ENCODE measurements around the gene AGFG1. TPM values are rescaled to one million over a fixed set of nuclear protein-coding genes. Genes with fewer than 3 reads are reported as not detected.

The AGFG1 gene
- total RNA-seq, 1 experiment from 2014 or later, result 122 TPM

DNA sequence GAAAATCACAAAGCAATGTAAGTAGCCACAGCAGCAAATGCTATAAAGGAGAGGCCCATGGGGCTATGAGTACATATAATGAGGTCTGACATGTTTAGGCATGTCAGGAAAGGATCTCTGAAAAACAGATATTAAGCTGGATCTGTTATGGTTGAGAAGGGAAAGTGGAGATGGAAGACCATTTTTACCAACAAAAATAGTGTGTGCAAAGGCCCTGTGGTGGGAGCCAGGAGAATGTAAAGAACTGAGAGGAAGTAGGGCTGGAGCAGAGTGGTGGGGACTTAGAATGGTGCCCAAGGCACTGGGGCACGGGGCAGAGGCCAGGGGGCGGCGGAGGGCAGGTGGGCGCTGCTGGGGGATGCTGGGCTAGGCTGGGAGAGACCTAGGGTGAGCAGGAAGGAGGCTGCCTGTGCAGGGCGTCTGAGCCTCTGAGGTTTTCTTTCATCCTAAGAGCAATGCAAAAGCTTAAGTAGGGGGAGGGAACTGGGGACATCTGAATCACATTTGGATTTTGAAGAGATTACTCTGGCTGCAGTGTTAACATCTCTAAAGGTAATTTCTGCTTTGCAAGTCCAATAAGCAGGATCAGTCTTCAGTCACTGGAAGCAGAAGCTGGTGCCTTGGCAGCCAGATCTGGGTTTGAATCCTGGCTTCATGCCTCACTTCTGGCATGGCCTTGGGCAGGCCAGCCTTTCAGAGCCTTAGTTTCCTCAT lies 4.9 kb upstream of the AGFG1 start:
- H3K4me1 ChIP-seq (replicated peaks), result peaks cover 25% of the 10 kb centered on the region
- H3K9me3 ChIP-seq (replicated peaks), result no peaks in the 10 kb centered on the region
- H3K27ac ChIP-seq, result 0 out of 2 replicates have a peak overlapping the region, but pooled peaks have one; percentile 2
- H3K36me3 ChIP-seq, result peaks cover 2% of the 10 kb centered on the region; the same call in 1 of the 2 replicates
- no peak overlapping the region for H3K4me3 ChIP-seq
- H3K27me3 ChIP-seq (replicated peaks), result no peaks in the 10 kb centered on the region
- no peak for DNase-seq (ENCODE audit: low read depth in 1 of 2, low spot score in 2 of 2)

DNA sequence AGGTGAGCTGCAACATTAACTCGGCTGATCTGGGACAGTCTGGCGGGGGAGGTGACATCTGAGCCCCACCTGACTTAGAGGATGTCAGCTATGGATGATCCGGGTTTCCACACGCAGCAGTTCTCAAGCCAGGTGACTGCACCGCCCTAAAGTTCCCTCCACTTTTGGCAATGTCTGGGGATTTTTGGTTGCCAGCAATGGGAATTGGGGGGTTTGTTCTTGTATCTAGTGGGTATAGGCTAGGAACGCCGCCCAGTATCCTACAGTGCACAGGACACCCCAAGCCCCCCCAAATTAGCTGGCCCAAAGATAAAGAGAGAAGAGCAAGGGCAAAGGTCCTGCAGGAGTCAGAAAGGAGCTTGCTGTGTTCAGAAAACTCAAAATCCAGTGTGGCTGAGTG lies 544 bp upstream of the AGFG1 start:
- Histone ChIP-seq H3K9me3 (replicated peaks) (no peaks in the 10 kb centered on the region), H3K4me3 (peak overlapping the region; percentile 97), H3K27me3 (replicated peaks) (no peaks in the 10 kb centered on the region), H3K36me3 (peaks cover 10% of the 10 kb centered on the region), H3K27ac (no peak overlapping the region), H3K4me1 (replicated peaks) (peaks cover 21% of the 10 kb centered on the region)
- DNase-seq (ENCODE audit: low read depth in 1 of 2, low spot score in 2 of 2), result no peak

DNA sequence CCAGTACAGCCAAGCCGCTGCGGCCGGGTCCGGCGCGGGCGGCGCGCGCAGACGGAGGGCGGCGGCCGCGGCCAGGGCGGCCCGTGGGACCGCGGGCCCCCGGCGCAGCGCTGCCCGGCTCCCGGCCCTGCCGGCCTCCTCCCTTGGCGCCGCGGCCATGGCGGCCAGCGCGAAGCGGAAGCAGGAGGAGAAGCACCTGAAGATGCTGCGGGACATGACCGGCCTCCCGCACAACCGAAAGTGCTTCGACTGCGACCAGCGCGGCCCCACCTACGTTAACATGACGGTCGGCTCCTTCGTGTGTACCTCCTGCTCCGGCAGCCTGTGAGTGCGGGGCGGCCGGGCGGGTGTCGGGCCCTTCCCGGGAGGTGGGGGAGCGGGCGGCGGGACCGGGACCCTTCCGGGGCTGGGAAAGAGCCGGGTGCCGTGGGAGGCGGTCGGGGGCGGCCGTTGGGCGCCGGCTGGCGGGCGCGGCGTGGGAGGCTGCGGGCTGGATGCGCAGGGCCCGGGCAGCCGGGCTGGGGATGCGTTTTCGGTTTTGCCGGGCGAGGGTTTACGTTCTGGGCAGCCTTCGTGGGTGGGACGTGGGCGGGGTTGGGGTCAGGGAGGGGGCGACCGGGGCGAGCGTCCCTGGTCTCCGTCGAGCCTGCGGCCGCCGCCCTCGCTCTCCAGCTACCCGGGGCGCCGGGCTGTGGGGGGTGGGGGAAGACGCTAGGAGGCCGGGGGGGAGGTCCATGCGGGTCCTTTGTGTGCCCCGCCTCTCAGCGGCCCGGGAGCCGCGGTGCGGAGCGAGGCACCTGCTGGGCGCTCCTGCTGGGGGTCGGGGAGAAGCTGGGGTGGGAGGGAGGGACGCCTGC lies 537 bp downstream of the AGFG1 start:
- peak overlapping the region; percentile 97 for H3K4me3 ChIP-seq
- peak in 1 of 2 experiments; percentile 57 for DNase-seq (ENCODE audit: low read depth in 1 of 2, low spot score in 2 of 2)
- H3K27me3 ChIP-seq (replicated peaks), result no peaks in the 10 kb centered on the region
- H3K4me1 ChIP-seq (replicated peaks), result peaks cover 11% of the 10 kb centered on the region
- H3K36me3 ChIP-seq, result peaks cover 14% of the 10 kb centered on the region
- peak overlapping the region; percentile 82 for H3K27ac ChIP-seq
- H3K9me3 ChIP-seq (replicated peaks), result no peaks in the 10 kb centered on the region

DNA sequence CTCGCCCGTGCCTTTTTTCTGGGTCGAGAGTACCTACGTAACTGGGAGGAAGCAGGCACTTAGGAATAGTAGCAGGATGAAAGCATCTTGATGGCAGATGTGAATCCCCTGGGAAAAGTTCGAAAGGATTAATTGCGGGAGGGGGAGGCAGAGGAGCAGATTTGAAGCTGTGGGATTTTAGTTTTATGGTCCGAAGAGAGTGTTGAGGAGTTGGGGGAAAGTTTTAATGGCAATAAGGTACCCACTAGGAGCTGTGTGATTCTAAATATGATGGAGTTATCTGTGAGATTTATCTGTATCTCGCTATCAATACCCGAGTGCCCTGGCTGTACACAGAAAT lies 1.1 kb downstream of the AGFG1 start:
- Histone ChIP-seq H3K9me3 (replicated peaks) (no peaks in the 10 kb centered on the region), H3K36me3 (peaks cover 14% of the 10 kb centered on the region), H3K4me3 (peak overlapping the region; percentile 97), H3K27ac (no peak overlapping the region), H3K27me3 (replicated peaks) (no peaks in the 10 kb centered on the region), H3K4me1 (replicated peaks) (peaks cover 9% of the 10 kb centered on the region)
- DNase-seq (ENCODE audit: low read depth in 1 of 2, low spot score in 2 of 2), result no peak

DNA sequence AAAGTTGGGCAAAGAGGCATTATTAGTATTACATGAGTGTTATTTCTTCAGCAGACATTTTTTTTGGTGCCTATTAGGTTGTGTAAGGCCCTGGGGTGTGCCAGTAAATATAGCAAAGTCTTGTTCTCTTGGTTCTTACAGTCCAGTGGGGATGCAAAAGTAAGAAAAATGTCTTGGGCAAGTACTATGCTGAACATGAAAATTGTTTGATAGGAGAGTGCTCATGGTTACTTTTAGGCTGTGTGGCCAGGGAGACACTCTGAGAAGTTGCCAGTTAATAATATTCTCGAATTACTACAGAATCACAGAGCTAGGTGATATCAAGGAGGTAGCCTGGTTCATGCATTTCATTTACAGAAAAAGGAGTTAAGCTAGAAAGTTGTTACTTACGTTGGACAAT lies 1.9 kb downstream of the AGFG1 start:
- no peaks in the 10 kb centered on the region for H3K27me3 ChIP-seq (replicated peaks)
- H3K4me1 ChIP-seq (replicated peaks), result peaks cover 5% of the 10 kb centered on the region
- no peaks in the 10 kb centered on the region for H3K9me3 ChIP-seq (replicated peaks)
- no peak overlapping the region for H3K27ac ChIP-seq
- no peak overlapping the region for H3K4me3 ChIP-seq
- DNase-seq (ENCODE audit: low read depth in 1 of 2, low spot score in 2 of 2), result no peak
- peaks cover 14% of the 10 kb centered on the region for H3K36me3 ChIP-seq

DNA sequence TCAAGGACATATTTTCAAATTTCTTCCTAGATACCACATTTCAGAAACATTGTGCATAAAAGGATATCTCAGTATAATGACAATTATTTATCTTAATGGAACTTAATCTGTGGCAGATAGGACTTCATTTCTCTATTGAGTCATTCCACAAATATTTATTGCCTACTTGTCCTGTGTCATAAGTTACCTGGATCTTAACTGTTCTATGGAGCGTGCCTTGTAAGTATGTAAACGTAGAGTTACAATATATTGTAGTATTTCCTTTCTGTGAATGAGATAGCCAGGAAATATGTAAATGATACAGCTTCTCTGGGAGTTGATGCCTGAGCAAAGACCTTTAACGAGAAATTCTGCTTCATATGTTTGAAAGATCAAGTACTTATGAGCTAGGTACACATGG lies 2.5 kb downstream of the AGFG1 start:
- no peak for DNase-seq (ENCODE audit: low read depth in 1 of 2, low spot score in 2 of 2)
- peaks cover 14% of the 10 kb centered on the region for H3K36me3 ChIP-seq
- no peaks in the 10 kb centered on the region for H3K9me3 ChIP-seq (replicated peaks)
- peaks cover 5% of the 10 kb centered on the region for H3K4me1 ChIP-seq (replicated peaks)
- no peak overlapping the region for H3K27ac ChIP-seq
- H3K4me3 ChIP-seq, result no peak overlapping the region
- no peaks in the 10 kb centered on the region for H3K27me3 ChIP-seq (replicated peaks)

DNA sequence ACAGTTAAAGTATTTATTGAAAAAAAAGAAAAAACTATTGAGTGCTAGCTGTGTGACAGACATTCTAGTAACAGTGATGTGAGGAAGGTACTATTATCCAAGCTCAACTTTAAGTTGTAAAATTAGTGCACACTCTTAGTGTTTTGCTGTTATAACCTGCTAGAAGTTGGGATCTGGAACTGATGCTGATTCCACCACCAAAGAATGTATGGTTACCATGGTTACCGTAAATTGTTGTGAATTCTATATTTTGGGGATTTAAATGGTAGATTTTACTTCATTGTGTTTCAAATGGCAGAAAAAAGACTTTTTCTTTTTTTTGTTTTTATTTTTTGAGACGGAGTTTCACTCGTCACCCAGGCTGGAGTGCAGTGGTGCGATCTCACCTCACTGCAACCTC lies 5.3 kb downstream of the AGFG1 start:
- peaks cover 10% of the 10 kb centered on the region for H3K36me3 ChIP-seq
- no peaks in the 10 kb centered on the region for H3K27me3 ChIP-seq (replicated peaks)
- no peak overlapping the region for H3K27ac ChIP-seq
- H3K4me3 ChIP-seq, result no peak overlapping the region
- H3K9me3 ChIP-seq (replicated peaks), result no peaks in the 10 kb centered on the region
- peaks cover 5% of the 10 kb centered on the region for H3K4me1 ChIP-seq (replicated peaks)
- no peak for DNase-seq (ENCODE audit: low read depth in 1 of 2, low spot score in 2 of 2)

DNA sequence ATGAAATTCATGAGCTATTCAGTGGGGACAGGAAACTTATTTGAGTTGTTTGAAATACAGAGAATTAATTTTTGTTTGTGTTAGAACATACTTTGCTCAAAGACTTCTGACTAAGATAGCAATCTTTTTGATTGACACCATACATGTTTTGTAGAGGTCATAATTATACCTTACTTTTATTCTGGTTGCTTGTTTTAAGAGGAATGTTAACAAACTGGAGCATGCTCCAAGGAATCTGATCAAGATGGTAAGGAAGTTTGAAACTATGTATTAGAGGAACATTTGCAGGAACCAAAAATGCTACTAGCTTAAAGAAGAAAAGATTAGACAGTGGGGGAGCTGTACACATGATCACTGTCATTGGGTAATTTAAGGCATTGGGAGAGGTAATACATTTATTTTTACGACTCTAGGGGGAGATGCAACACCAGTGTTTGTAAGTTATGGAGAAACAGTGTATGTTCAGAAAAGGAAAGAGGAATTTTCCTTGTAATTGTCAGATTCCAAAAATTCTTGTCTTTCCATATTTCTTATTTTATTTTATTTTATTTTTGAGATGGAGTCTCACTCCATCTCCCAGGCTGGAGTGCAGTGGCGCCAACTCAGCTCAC lies 8.0 kb downstream of the AGFG1 start:
- no peaks in the 10 kb centered on the region for H3K9me3 ChIP-seq (replicated peaks)
- DNase-seq (ENCODE audit: low read depth in 1 of 2, low spot score in 2 of 2), result no peak
- no peak overlapping the region for H3K27ac ChIP-seq
- H3K36me3 ChIP-seq, result 0 out of 2 replicates have a peak, but pooled peaks cover 4% of the 10 kb centered on the region
- H3K27me3 ChIP-seq (replicated peaks), result no peaks in the 10 kb centered on the region
- no peaks in the 10 kb centered on the region for H3K4me1 ChIP-seq (replicated peaks)
- no peak overlapping the region for H3K4me3 ChIP-seq

DNA sequence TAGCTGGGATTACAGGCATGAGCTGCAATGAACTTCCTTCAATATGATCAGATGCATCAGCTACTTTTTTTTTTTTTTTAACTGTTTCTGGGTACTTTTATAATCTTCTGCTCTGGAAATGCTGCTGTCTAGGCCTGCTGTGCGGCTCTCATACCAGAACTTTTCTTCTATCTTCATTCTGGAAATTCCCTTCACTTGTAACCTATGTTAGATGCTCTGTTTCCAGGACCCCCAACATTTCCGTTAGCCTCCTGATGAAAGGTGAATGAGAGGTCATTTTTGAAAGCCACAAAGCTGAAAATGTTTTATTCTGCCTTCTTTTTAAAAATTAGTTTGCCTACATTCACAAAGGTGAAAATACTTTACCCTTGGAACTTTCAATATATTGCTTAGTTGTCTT lies 8.6 kb downstream of the AGFG1 start:
- H3K4me3 ChIP-seq, result no peak overlapping the region
- no peak for DNase-seq (ENCODE audit: low read depth in 1 of 2, low spot score in 2 of 2)
- H3K9me3 ChIP-seq (replicated peaks), result no peaks in the 10 kb centered on the region
- H3K27me3 ChIP-seq (replicated peaks), result no peaks in the 10 kb centered on the region
- H3K27ac ChIP-seq, result no peak overlapping the region
- H3K36me3 ChIP-seq, result 0 out of 2 replicates have a peak, but pooled peaks cover 4% of the 10 kb centered on the region
- no peaks in the 10 kb centered on the region for H3K4me1 ChIP-seq (replicated peaks)

DNA sequence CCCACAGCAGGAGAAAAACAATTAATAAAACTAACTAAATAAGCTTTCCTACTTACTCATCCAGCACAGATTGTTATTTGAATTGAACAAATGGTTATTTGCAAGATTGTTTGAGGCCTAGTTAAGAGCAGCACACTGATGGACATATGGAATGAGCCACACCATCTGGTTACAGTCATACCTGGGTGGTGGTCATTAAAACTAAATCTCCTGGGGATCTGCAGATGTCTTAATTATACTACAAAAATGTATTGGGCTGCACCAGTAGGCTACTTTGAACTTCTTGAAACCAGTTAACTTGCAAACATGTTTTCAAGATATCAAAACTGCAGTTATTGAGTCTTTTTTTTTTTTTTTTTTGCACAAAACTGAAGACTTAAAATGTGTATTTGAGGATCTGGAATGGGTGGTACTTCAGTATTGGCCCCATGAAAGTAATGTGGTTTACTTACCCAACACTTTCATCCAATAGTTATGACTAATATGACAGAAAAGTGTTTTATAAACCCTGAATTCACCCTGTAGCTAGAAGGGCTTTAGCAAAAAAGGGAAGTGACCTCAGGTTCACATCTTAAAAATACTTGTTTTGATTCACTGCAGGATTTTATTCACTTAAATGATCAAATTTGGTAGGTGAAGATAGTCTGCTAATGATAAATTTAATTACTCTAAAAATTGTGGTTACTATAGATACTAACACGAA lies 10.8 kb downstream of the AGFG1 start:
- no peaks in the 10 kb centered on the region for H3K36me3 ChIP-seq
- no peak overlapping the region for H3K4me3 ChIP-seq
- DNase-seq (ENCODE audit: low read depth in 1 of 2, low spot score in 2 of 2), result no peak
- H3K27me3 ChIP-seq (replicated peaks), result no peaks in the 10 kb centered on the region
- H3K9me3 ChIP-seq (replicated peaks), result no peaks in the 10 kb centered on the region
- H3K4me1 ChIP-seq (replicated peaks), result no peaks in the 10 kb centered on the region
- H3K27ac ChIP-seq, result no peak overlapping the region

DNA sequence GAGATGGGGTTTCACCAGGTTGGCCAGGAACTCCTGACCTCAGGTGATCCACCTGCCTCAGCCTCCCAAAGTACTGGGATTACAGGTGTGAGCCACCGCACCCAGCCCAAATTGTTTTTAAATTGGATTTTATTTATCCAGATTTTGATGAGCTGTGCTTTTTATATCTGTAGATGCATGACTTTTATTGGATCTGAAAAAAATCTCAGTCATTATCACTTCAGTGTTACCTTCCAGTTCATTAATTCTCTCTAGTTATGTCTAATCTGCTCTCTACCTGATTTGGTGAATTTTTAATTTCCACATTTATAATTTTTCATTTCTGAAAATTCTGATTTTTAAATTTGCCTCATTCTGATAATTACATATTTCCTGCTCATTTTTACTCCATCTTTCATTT lies 13.5 kb downstream of the AGFG1 start:
- DNase-seq (ENCODE audit: low read depth in 1 of 2, low spot score in 2 of 2), result no peak
- H3K27me3 ChIP-seq (replicated peaks), result no peaks in the 10 kb centered on the region
- H3K9me3 ChIP-seq (replicated peaks), result no peaks in the 10 kb centered on the region
- no peaks in the 10 kb centered on the region for H3K4me1 ChIP-seq (replicated peaks)
- no peak overlapping the region for H3K27ac ChIP-seq
- H3K4me3 ChIP-seq, result no peak overlapping the region
- no peaks in the 10 kb centered on the region for H3K36me3 ChIP-seq

DNA sequence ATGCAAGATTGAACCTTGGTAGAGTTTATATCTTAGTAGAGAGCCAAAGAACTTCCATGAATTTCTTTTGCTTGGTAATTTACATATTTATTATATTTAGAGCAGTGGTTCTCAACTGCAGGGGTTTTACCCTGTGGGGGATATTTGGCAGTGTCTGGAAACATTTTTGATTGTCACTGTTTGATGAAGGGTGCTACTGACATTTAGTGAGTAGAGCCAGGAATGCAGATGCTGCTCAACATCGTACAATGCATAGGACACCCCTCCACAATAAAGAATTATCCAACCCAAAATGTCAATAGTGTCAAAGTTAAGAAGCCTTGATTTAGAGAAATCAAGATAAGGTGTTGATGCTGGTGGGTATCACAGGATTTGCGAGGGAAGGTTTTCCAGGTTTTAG lies 14.7 kb downstream of the AGFG1 start:
- Histone ChIP-seq H3K4me1 (replicated peaks) (no peaks in the 10 kb centered on the region), H3K27me3 (replicated peaks) (no peaks in the 10 kb centered on the region), H3K36me3 (no peaks in the 10 kb centered on the region; the same call in 1 of the 2 replicates), H3K9me3 (replicated peaks) (no peaks in the 10 kb centered on the region), H3K4me3 (no peak overlapping the region), H3K27ac (no peak overlapping the region)
- DNase-seq (ENCODE audit: low read depth in 1 of 2, low spot score in 2 of 2), result no peak

DNA sequence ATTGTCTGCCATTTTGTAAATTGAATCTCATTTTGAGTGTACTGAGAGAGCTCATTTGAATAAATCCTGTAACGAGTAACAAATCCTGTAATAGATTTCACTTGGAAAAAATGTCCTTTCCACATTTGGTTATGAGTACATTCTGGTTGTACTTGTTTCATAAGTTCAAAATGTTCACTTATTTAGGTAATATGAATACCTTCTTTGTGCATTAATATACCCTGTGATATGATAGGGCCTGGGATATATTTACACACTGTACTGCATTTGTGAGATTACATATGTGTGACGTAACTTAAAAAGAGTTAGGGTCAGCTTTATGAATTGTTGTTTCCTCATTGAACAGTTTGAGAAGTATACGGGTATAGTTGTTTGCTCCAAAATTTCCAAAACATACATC lies 16.1 kb downstream of the AGFG1 start:
- Histone ChIP-seq H3K4me1 (replicated peaks) (no peaks in the 10 kb centered on the region), H3K27ac (no peak overlapping the region), H3K36me3 (no peaks in the 10 kb centered on the region; the same call in 1 of the 2 replicates), H3K4me3 (no peak overlapping the region), H3K27me3 (replicated peaks) (no peaks in the 10 kb centered on the region), H3K9me3 (replicated peaks) (no peaks in the 10 kb centered on the region)
- no peak for DNase-seq (ENCODE audit: low read depth in 1 of 2, low spot score in 2 of 2)
